RWPE2 (cell line): ENCODE measurements around the gene SSBP3.

ENCODE experiments used
- ATAC-seq: fragments of 200-7000 bp; cut with Tn5 transposase; 3 replicates; pipeline ENCODE4 v1.9.1; 2021; ENCODE audit warnings: low read depth
- DNase-seq: peaks from one replicate; pipeline ENCODE4 v3.0.0-alpha.2; 2020; ENCODE audit warnings: low spot score
- H3K27ac ChIP-seq: fragments of 450-650 bp; 2 replicates; pipeline ENCODE4 v1.5.1; 2017; ENCODE audit warnings: mild to moderate bottlenecking; ENCODE audit not compliant: poor library complexity, severe bottlenecking
- H3K27me3 ChIP-seq: fragments of 250-450 bp; sonication (Bioruptor Pico); 2 replicates; pipeline ENCODE4 v1.5.1; 2021; ENCODE audit warnings: mild to moderate bottlenecking, moderate library complexity; ENCODE audit not compliant: insufficient read depth, poor library complexity, severe bottlenecking
- H3K36me3 ChIP-seq: fragments of 250-450 bp; sonication (Bioruptor Pico); 2 replicates; pipeline ENCODE4 v1.5.1; 2020; ENCODE audit warnings: low read depth, mild to moderate bottlenecking, moderate library complexity
- H3K4me1 ChIP-seq: fragments of 250-450 bp; sonication (Bioruptor Pico); 2 replicates; pipeline ENCODE4 v1.5.1; 2021; ENCODE audit warnings: mild to moderate bottlenecking, moderate library complexity; ENCODE audit not compliant: insufficient read depth, poor library complexity, severe bottlenecking
- H3K4me3 ChIP-seq: fragments of 250-450 bp; sonication (Bioruptor Pico); 2 replicates; pipeline ENCODE4 v1.5.1; 2021; ENCODE audit warnings: mild to moderate bottlenecking, moderate library complexity; ENCODE audit not compliant: severe bottlenecking
- H3K9me3 ChIP-seq: fragments of 250-450 bp; sonication (Bioruptor Pico); 2 replicates; pipeline ENCODE4 v1.5.1; 2021; ENCODE audit warnings: mild to moderate bottlenecking, moderate library complexity; ENCODE audit not compliant: severe bottlenecking
- CTCF ChIP-seq: fragments of 450-650 bp; IDR thresholded peaks from one replicate; pipeline ENCODE4 v1.5.1; 2017; ENCODE audit warnings: mild to moderate bottlenecking, moderate library complexity; ENCODE audit not compliant: poor library complexity, severe bottlenecking

Gene SSBP3

GRCh38 chr1:54327386-54328065, 78.7 kb downstream of the SSBP3 start:
- no peak overlapping the region for H3K4me3 ChIP-seq
- TF ChIP-seq CTCF = no peak
- ATAC-seq = no peak
- H3K27me3 ChIP-seq = no peaks in the 10 kb centered on the region
- H3K36me3 ChIP-seq = no peaks in the 10 kb centered on the region
- H3K9me3 ChIP-seq = no peaks in the 10 kb centered on the region
- no peak overlapping the region for H3K27ac ChIP-seq
- no peak for DNase-seq
- H3K4me1 ChIP-seq = peaks cover 23% of the 10 kb centered on the region

GRCh38 chr1:54326543-54327385, 79.4 kb downstream of the SSBP3 start:
- no peak for TF ChIP-seq CTCF
- Histone ChIP-seq H3K27me3 (no peaks in the 10 kb centered on the region), H3K27ac (no peak overlapping the region), H3K4me3 (no peak overlapping the region), H3K9me3 (no peaks in the 10 kb centered on the region), H3K36me3 (no peaks in the 10 kb centered on the region), H3K4me1 (peaks cover 23% of the 10 kb centered on the region)
- ATAC-seq = no peak
- DNase-seq = no peak

GRCh38 chr1:54325703-54326461, 80.3 kb downstream of the SSBP3 start:
- peaks cover 23% of the 10 kb centered on the region for H3K4me1 ChIP-seq
- DNase-seq (no peak), ATAC-seq (no peak)
- H3K27me3 ChIP-seq = no peaks in the 10 kb centered on the region
- no peak overlapping the region for H3K27ac ChIP-seq
- H3K4me3 ChIP-seq = no peak overlapping the region
- H3K36me3 ChIP-seq = no peaks in the 10 kb centered on the region
- TF ChIP-seq CTCF = no peak
- no peaks in the 10 kb centered on the region for H3K9me3 ChIP-seq

GRCh38 chr1:54325284-54325683, 80.9 kb downstream of the SSBP3 start:
- DNase-seq = no peak
- no peaks in the 10 kb centered on the region for H3K9me3 ChIP-seq
- no peak for TF ChIP-seq CTCF
- H3K27ac ChIP-seq = no peak overlapping the region
- no peak overlapping the region for H3K4me3 ChIP-seq
- H3K4me1 ChIP-seq = peaks cover 23% of the 10 kb centered on the region
- H3K27me3 ChIP-seq = no peaks in the 10 kb centered on the region
- no peak for ATAC-seq
- no peaks in the 10 kb centered on the region for H3K36me3 ChIP-seq
